Gastrocnemius medialis (tissue), 4 donors: ENCODE results near the gene PGF. TPM values are rescaled to one million over a fixed set of nuclear protein-coding genes. Genes with fewer than 3 reads are reported as not detected.

ENCODE experiments used
- ATAC-seq, 2 donors: fragments of 150-250 bp; one replicate each; pipeline ENCODE4 v1.9.1; 2016
- DNase-seq, 2 donors: peaks; one replicate each; pipeline ENCODE4 v3.0.0-alpha.2; 2019
- H3K27ac ChIP-seq, 4 donors: fragments of 200-600 bp; sonication (generic); 1 replicate in 1 of 4; 2 replicates in 3 of 4; pipeline ENCODE4 v1.5.1; 2016 to 2018; ENCODE audit warnings: mild to moderate bottlenecking in 2 of 4, moderate library complexity in 1 of 4
- H3K27me3 ChIP-seq, 3 donors: fragments of 200-600 bp; sonication (generic) in 2 of 3; 1 replicate in 1 of 3; 2 replicates in 2 of 3; pipeline versions ENCODE4 v1.5.1 to v1.6.0; 2016 to 2019; ENCODE audit warnings: mild to moderate bottlenecking in 1 of 3, moderate library complexity in 1 of 3
- H3K36me3 ChIP-seq, 2 donors: fragments of 200-600 bp; sonication (generic) in 1 of 2; one replicate each; pipeline ENCODE4 v1.5.1; 2017 to 2018
- H3K4me1 ChIP-seq, 2 donors: fragments of 200-600 bp; sonication (generic) in 1 of 2; one replicate each; pipeline ENCODE4 v1.5.1; 2016 to 2017; ENCODE audit warnings: mild to moderate bottlenecking in 2 of 2
- H3K4me3 ChIP-seq, 4 donors: fragments of 200-600 bp; sonication (generic) in 3 of 4; 1 replicate in 1 of 4; 2 replicates in 3 of 4; pipeline ENCODE4 v1.5.1; 2016 to 2019; ENCODE audit warnings: mild to moderate bottlenecking in 2 of 4
- H3K9me3 ChIP-seq, 3 donors: fragments of 200-600 bp; sonication (generic) in 2 of 3; 1 replicate in 1 of 3; 2 replicates in 2 of 3; pipeline ENCODE4 v1.5.1; 2016 to 2019
- CTCF ChIP-seq, 5 experiments: fragments of 450-650 bp in 3 of 5; fragments of 200-600 bp in 2 of 5; sonication (generic) in 2 of 5; IDR thresholded peaks in 4 of 5; conservative IDR thresholded peaks in 1 of 5; 1 replicate in 4 of 5; 2 replicates in 1 of 5; pipeline ENCODE4 v1.5.1; 2016 to 2019; ENCODE audit warnings: antibody characterized with exemption in 5 of 5, mild to moderate bottlenecking in 3 of 5, moderate library complexity in 3 of 5
- POLR2A ChIP-seq, 2 donors: fragments of 450-650 bp; IDR thresholded peaks; one replicate each; pipeline ENCODE4 v1.6.1; 2017; ENCODE audit warnings: antibody characterized with exemption in 2 of 2, mild to moderate bottlenecking in 2 of 2, moderate library complexity in 2 of 2
- in situ Hi-C, 4 donors: fragments of 200-750 bp; cut with MboI; loops; one replicate each; pipeline versions ENCODE4 v1.15.0 to v1.8.0; 2017; ENCODE audit warnings: low sequenced_read_pairs in 4 of 4
- intact Hi-C: fragments of 100-400 bp; cut with DNase I; formaldehyde crosslinking; loops from one replicate; pipeline ENCODE4 v1.15.1; 2023; ENCODE audit warnings: low total_unique reads
- total RNA-seq, 4 donors: library from RNA; depleted of rRNA; stranded (reverse); fragments of >200 nt; gene quantifications; one replicate each; pipeline versions ENCODE4 v1.1.0 to v1.2.3, GENCODE V29; 2016

The PGF gene
- total RNA-seq, 4 donors from 2014 or later = 2.2 to 7.8 (median 3.8) TPM

GRCh38 chr14:74927225-74927624 lies 28.2 kb downstream of the PGF start:
- TF ChIP-seq POLR2A (IDR thresholded peaks at IDR 0.05) (no peak), CTCF (IDR thresholded peaks at IDR 0.05 in 4 of 5, conservative IDR thresholded peaks at IDR 0.05 in 1 of 5) (no peak)
- in situ Hi-C loops (loop anchor here in 2 of 4 donors (25.0 kb wide), 1 partner anchor 160 kb away; no protein-coding TSS in a partner anchor), intact Hi-C loops (no loop called here)
- ATAC-seq (no peak), DNase-seq (no peak)
- H3K9me3 ChIP-seq = no peaks in the 10 kb centered on the region
- H3K4me1 ChIP-seq = peaks cover 2 to 11% of the 10 kb centered on the region in 2 donors
- H3K36me3 ChIP-seq = no peaks in the 10 kb centered on the region
- no peak overlapping the region for H3K27ac ChIP-seq
- no peak overlapping the region for H3K4me3 ChIP-seq
- no peaks in the 10 kb centered on the region for H3K27me3 ChIP-seq

GRCh38 chr14:74924061-74924460 lies 31.3 kb downstream of the PGF start:
- Histone ChIP-seq H3K4me3 (no peak overlapping the region), H3K36me3 (no peaks in the 10 kb centered on the region), H3K27me3 (no peaks in the 10 kb centered on the region), H3K27ac (no peak overlapping the region), H3K4me1 (peaks cover 7 to 15% of the 10 kb centered on the region in 2 donors), H3K9me3 (no peaks in the 10 kb centered on the region)
- DNase-seq = no peak
- in situ Hi-C loops (no loop called here), intact Hi-C loops (no loop called here)
- TF ChIP-seq POLR2A (IDR thresholded peaks at IDR 0.05) = no peak
- no peak for TF ChIP-seq CTCF (IDR thresholded peaks at IDR 0.05 in 4 of 5, conservative IDR thresholded peaks at IDR 0.05 in 1 of 5)
- no peak for ATAC-seq

- Histone ChIP-seq H3K4me3 (peak within 1 kb of the TSS; percentile 80 to 95 (median 89)), H3K27ac (peak within 1 kb of the TSS; percentile 83 to 89 (median 88)), H3K27me3 (no peaks in the 10 kb centered on the region), H3K4me1 (peaks cover 16 to 21% of the 10 kb centered on the region in 2 donors), H3K9me3 (no peaks in the 10 kb centered on the region), H3K36me3 (no peaks in the 10 kb centered on the region)
- TF ChIP-seq CTCF (IDR thresholded peaks at IDR 0.05 in 4 of 5, conservative IDR thresholded peaks at IDR 0.05 in 1 of 5) = no peak
- TF ChIP-seq POLR2A (IDR thresholded peaks at IDR 0.05) = peak; percentile 50 to 56
- in situ Hi-C loops (no loop called here), intact Hi-C loops (no loop called here)
- peak; percentile 97 for ATAC-seq
- peak; percentile 81 to 87 for DNase-seq
Measured at GRCh38 chr14:74922752-74923401, 32.5 kb downstream of the PGF start, which contains the start of gene RPS6KL1. Gene RPS6KL1 (minus strand): TSS chr14:74923260. CDS start chr14:74921541, 1,719 bp downstream.

GRCh38 chr14:74921987-74922751 lies 33.2 kb downstream of the PGF start:
- in situ Hi-C loops = no loop called here
- peak overlapping the region; percentile 83 to 89 (median 88) for H3K27ac ChIP-seq
- peaks cover 23 to 28% of the 10 kb centered on the region in 2 donors for H3K4me1 ChIP-seq
- no peak for TF ChIP-seq POLR2A (IDR thresholded peaks at IDR 0.05)
- TF ChIP-seq CTCF (IDR thresholded peaks at IDR 0.05 in 4 of 5, conservative IDR thresholded peaks at IDR 0.05 in 1 of 5) = no peak
- H3K36me3 ChIP-seq = no peaks in the 10 kb centered on the region
- intact Hi-C loops = no loop called here
- ATAC-seq (no peak), DNase-seq (no peak)
- H3K4me3 ChIP-seq = peak overlapping the region; percentile 80 to 95 (median 89)
- no peaks in the 10 kb centered on the region for H3K27me3 ChIP-seq
- H3K9me3 ChIP-seq = no peaks in the 10 kb centered on the region
